Ishikawa (cell line): Measurements from ENCODE around the gene SLC10A4.

ENCODE experiments used
- CEBPB ChIP-seq: IDR thresholded peaks from 2 replicates; pipeline ENCODE4 v1.6.1; 2012
- CREB1 ChIP-seq: IDR thresholded peaks from 2 replicates; pipeline ENCODE4 v1.6.1; 2012; ENCODE audit warnings: low read depth
- EGR1 ChIP-seq: IDR thresholded peaks from 2 replicates; pipeline ENCODE4 v1.6.1; 2012
- EP300 ChIP-seq: IDR thresholded peaks from 2 replicates; pipeline ENCODE4 v1.6.1; 2012; ENCODE audit warnings: borderline replicate concordance
- FOXM1 ChIP-seq: IDR thresholded peaks from 2 replicates; pipeline ENCODE4 v1.6.1; 2012; ENCODE audit warnings: low read depth, borderline replicate concordance
- MAX ChIP-seq: IDR thresholded peaks from 2 replicates; pipeline ENCODE4 v1.6.1; 2012
- NFIC ChIP-seq: IDR thresholded peaks from 2 replicates; pipeline ENCODE4 v1.6.1; 2012
- RAD21 ChIP-seq: IDR thresholded peaks from 2 replicates; pipeline ENCODE4 v1.6.1; 2012; ENCODE audit warnings: low read depth
- TAF1 ChIP-seq: IDR thresholded peaks from 2 replicates; pipeline ENCODE4 v1.6.1; 2012; ENCODE audit warnings: low read depth, mild to moderate bottlenecking
- TCF12 ChIP-seq: IDR thresholded peaks from 2 replicates; pipeline ENCODE4 v1.6.1; 2012; ENCODE audit warnings: low read depth
- TEAD4 ChIP-seq: IDR thresholded peaks from 2 replicates; pipeline ENCODE4 v1.6.1; 2012
- USF1 ChIP-seq: IDR thresholded peaks from 2 replicates; pipeline ENCODE4 v1.6.1; 2012
- YY1 ChIP-seq: IDR thresholded peaks from 2 replicates; pipeline ENCODE4 v1.6.1; 2012; ENCODE audit warnings: low read depth
- ZBTB7A ChIP-seq: IDR thresholded peaks from 2 replicates; pipeline ENCODE4 v1.6.1; 2012; ENCODE audit warnings: low read depth
- TF ChIP-seq, protein P1 (sequence below): IDR thresholded peaks from 2 replicates; pipeline ENCODE4 v1.6.1; 2012; ENCODE audit warnings: low read depth, mild to moderate bottlenecking

SLC10A4 gene

DNA sequence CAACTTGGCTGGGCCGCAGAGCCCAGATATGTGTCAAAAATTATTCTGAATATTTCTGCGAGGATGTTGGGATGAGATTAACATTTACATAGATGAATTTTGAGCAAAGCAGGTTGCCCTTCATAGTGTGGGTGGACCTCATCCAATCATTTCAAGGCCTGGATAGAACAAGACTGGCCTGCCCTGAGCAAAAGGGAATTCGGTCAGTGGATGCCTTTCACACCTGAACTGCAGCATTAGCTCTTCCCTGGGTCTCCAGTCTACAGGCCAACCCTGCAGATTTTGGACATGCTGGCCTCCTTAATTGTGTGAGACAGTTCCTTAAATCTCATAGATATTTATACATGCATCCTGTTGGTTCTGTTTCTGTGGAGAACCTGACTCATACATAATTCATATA is 32.4 kb upstream of the SLC10A4 start:
- no peak for TF ChIP-seq FOXM1

GRCh38 chr4:48454591-48454990 is 28.6 kb upstream of the SLC10A4 start:
- TF ChIP-seq EGR1 (no peak), YY1 (no peak), TEAD4 (no peak), CREB1 (no peak), USF1 (no peak), TCF12 (no peak), RAD21 (no peak)

- TF ChIP-seq, protein P1, sequence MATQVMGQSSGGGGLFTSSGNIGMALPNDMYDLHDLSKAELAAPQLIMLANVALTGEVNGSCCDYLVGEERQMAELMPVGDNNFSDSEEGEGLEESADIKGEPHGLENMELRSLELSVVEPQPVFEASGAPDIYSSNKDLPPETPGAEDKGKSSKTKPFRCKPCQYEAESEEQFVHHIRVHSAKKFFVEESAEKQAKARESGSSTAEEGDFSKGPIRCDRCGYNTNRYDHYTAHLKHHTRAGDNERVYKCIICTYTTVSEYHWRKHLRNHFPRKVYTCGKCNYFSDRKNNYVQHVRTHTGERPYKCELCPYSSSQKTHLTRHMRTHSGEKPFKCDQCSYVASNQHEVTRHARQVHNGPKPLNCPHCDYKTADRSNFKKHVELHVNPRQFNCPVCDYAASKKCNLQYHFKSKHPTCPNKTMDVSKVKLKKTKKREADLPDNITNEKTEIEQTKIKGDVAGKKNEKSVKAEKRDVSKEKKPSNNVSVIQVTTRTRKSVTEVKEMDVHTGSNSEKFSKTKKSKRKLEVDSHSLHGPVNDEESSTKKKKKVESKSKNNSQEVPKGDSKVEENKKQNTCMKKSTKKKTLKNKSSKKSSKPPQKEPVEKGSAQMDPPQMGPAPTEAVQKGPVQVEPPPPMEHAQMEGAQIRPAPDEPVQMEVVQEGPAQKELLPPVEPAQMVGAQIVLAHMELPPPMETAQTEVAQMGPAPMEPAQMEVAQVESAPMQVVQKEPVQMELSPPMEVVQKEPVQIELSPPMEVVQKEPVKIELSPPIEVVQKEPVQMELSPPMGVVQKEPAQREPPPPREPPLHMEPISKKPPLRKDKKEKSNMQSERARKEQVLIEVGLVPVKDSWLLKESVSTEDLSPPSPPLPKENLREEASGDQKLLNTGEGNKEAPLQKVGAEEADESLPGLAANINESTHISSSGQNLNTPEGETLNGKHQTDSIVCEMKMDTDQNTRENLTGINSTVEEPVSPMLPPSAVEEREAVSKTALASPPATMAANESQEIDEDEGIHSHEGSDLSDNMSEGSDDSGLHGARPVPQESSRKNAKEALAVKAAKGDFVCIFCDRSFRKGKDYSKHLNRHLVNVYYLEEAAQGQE, result no peak
- TF ChIP-seq TAF1 (no peak), EP300 (no peak), YY1 (no peak), NFIC (no peak), CEBPB (no peak), RAD21 (no peak), TCF12 (no peak), FOXM1 (no peak), CREB1 (no peak), TEAD4 (no peak), ZBTB7A (no peak), USF1 (no peak), EGR1 (no peak), MAX (no peak)
Observed at GRCh38 chr4:48461000-48461399, 22.1 kb upstream of the SLC10A4 start.

GRCh38 chr4:48462363-48462762 is 20.8 kb upstream of the SLC10A4 start:
- TF ChIP-seq USF1 (no peak), NFIC (no peak), MAX (no peak), RAD21 (no peak), YY1 (no peak), TEAD4 (no peak), EGR1 (no peak), FOXM1 (no peak)
- TF ChIP-seq, protein P1, result no peak

- TF ChIP-seq NFIC (no peak), TAF1 (no peak), EP300 (no peak), CEBPB (no peak), RAD21 (no peak), MAX (no peak), TEAD4 (no peak), YY1 (no peak), CREB1 (no peak)
- TF ChIP-seq, protein P1, result no peak
Observed at GRCh38 chr4:48467442-48467841, 15.7 kb upstream of the SLC10A4 start.
